Astrocyte of the spinal cord (primary cell): ENCODE measurements around the gene GTSE1.

ENCODE experiments used
- DNase-seq: peaks from one replicate; pipeline ENCODE4 v3.0.0; 2011; ENCODE audit warnings: low read depth, low spot score
- H3K4me3 ChIP-seq: 2 replicates; pipeline ENCODE4 v1.5.1; 2011; ENCODE audit warnings: low read depth, mild to moderate bottlenecking, low read length, moderate library complexity
- in situ Hi-C: cut with HindIII; loops from 2 replicates; pipeline ENCODE4 v1.10.0; 2017; ENCODE audit warnings: low sequenced_read_pairs
- TF ChIP-seq, protein P1 (sequence below): IDR thresholded peaks from 2 replicates; pipeline ENCODE4 v1.5.1; 2012; ENCODE audit warnings: low read depth, mild to moderate bottlenecking, low read length, inconsistent platforms

The GTSE1 gene

DNA sequence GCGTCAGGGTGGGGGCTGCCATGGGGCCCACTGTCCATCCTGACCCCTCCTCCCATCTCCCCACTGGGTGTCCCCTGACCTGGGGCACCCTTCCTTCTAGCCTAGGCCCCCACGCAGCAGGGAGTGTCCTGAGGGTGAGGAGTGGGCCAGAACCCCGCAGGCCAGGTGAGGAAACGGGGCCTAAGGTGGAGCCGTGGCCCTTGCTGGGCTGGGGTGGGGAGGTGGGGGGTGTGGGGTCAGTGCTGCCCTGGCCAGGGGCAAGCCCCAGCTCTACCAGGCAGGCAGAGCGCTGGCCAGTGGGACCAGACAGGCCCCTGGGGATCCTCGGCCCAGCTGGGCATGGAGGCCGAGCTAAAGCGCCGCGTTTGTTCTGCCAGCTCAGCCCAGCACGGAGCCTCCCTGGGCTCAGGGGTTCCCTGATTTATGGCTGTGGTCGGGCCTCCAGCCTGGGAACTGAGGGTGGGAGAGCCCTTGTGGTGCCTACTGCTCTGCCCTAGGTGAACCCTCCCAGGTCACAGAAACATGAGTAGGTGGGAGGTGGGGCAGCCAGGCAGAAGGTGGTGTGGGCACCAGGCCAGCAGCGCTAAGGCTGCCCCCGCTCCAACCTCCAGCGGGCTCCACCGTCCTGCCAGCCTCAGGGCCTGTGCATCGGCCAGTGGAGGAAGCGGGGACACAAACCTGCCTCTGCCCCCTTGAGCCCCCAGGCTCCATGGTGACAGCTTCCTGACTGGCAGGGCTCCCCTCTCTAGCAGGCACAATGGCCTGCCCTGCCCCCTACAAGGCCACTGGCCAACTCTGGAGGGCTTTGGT lies 61.2 kb downstream of the GTSE1 start:
- no peak for DNase-seq
- in situ Hi-C loops = no loop called here
- no peak overlapping the region for H3K4me3 ChIP-seq
- TF ChIP-seq, protein P1, sequence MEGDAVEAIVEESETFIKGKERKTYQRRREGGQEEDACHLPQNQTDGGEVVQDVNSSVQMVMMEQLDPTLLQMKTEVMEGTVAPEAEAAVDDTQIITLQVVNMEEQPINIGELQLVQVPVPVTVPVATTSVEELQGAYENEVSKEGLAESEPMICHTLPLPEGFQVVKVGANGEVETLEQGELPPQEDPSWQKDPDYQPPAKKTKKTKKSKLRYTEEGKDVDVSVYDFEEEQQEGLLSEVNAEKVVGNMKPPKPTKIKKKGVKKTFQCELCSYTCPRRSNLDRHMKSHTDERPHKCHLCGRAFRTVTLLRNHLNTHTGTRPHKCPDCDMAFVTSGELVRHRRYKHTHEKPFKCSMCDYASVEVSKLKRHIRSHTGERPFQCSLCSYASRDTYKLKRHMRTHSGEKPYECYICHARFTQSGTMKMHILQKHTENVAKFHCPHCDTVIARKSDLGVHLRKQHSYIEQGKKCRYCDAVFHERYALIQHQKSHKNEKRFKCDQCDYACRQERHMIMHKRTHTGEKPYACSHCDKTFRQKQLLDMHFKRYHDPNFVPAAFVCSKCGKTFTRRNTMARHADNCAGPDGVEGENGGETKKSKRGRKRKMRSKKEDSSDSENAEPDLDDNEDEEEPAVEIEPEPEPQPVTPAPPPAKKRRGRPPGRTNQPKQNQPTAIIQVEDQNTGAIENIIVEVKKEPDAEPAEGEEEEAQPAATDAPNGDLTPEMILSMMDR = no peak

DNA sequence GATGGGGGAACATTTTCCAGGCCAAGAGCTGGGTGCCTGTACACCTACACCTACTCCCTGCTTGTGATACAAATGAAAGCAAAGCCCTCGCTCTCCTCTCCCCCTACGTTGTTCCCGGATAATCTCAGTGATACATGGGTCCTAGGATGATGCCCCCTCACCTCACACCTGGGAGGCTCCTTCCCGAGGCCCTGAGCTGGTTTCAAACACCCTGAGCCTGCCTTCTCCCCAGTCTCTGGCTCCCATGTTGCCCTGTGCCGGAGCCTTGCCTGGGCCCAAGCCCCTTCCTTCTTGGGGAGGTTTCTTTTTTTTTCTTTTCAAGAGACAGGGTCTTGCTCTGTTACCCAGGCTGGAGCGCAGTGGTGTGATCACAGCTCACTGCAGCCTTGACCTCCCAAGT lies 62.1 kb downstream of the GTSE1 start:
- in situ Hi-C loops = no loop called here

DNA sequence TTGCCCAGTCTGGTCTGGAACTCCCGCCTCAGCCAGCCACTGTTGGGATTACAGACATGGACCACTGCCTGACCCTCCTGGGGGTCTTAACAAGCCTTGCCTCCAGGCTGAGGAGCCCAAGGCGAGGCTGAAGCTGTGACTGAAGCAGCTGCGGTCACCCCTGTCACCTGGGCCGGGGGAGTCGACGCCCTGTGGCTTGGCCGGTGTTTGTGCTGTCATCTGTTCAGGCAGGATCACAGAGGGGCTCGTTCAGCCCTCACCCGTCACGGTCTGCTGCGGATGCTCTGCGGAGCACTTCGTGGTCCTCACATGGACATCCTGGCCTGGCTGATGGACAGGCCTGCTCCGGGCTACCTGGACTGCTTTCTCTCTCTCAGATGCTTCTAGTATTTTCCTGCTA lies 62.7 kb downstream of the GTSE1 start:
- in situ Hi-C loops = no loop called here
- DNase-seq = no peak
- TF ChIP-seq, protein P1 = no peak
- no peak overlapping the region for H3K4me3 ChIP-seq

More for the DNA sequence above, 62.1 kb downstream of the GTSE1 start:
- no peak for DNase-seq
- TF ChIP-seq, protein P1 = no peak
- H3K4me3 ChIP-seq = no peak overlapping the region

DNA sequence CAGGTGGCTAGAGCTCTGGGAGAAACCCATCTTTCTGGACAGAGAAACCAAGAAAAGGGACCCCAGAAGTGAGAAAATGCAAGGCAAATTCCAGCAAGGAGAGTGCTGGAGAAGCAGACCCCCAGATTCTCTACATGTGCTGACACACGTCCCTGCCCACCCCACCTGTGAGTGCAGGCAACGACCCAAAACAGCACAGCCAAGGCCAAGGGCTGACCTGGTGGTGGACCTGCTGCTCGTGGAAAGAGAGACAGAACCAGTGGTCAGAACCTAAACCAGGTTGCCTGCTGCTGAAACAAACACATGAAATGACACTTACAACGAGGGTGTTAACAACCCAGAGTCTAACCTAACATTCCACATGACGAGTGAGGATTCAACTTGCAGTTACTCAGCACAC lies 63.4 kb downstream of the GTSE1 start:
- no peak overlapping the region for H3K4me3 ChIP-seq
- in situ Hi-C loops = no loop called here
- TF ChIP-seq, protein P1 = no peak
- no peak for DNase-seq

DNA sequence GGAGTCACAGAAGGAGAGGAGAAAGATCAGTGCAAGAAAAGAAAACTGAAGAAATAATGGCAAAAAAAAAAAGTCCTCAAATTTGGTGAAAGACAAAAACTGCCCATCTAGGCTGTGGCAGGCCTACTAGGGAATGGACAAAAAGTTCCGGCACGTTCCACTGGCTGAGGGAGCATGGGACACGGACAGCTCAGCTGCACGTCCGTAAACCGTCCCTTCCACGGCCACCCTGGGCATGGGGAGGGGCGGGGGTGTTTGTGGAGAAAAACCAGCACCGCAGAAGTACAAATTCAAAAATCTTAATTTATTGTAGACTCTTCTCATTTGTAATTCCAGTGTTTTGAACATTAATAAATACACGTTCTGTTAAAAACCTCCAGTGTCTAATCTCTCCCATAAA lies 64.2 kb downstream of the GTSE1 start:
- no peak overlapping the region for H3K4me3 ChIP-seq
- TF ChIP-seq, protein P1 = no peak
- no peak for DNase-seq
- in situ Hi-C loops = no loop called here

DNA sequence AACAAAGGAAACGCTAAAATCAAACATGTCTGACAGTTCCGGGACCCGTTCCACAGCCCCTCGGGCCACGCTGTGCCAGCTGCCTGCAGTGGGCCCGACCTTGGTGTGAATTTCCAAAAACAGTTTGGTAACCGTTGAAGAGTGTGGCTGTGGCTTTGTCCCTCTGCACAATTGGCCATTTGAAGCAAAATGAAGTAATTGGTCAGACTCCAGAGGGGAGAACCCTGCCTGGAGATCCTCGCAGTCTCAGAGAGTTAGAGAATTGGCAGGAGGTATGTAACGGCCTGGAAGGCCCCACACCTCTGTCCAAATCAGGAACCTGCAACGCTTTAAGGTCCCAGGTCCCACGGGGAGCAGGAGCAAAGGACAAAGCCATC lies 65.1 kb downstream of the GTSE1 start:
- H3K4me3 ChIP-seq = no peak overlapping the region
- no peak for DNase-seq
- in situ Hi-C loops = no loop called here
- TF ChIP-seq, protein P1 = no peak
